GM18498 (cell line): ENCODE measurements around the gene PKIG.
A peak's percentile ranks its signal among the peaks of the same experiment; 100 is the strongest.

Source experiments
- ATAC-seq: cut with Tn5 transposase; IDR thresholded peaks from one replicate; pipeline ENCODE4 v1.9.1; 2021; ENCODE audit warnings: mild to moderate bottlenecking, moderate library complexity; ENCODE audit not compliant: unreplicated experiment

Gene PKIG

DNA sequence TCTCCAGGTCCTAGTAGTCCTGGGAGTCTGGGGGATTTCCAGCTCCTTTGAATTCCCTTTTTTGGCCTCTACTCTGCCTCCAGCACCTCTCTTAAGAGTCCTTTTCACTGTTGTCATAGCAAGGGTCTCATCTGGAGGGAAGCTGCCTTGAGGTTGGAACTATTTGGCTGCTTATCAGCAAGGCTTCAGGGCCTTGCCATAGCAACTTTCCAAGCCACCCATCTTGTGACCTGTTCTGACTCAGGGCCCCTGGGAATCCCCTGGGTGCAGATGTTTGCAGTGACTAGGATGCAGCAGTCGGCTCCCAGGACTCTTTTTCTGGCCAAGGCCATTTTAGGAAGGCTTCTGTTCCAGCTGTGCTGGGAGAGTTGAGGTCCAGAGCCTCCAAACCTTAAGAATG, 12.4 kb downstream of the PKIG start:
- ATAC-seq, result no peak

- no peak for ATAC-seq
These were observed 13.6 kb downstream of the PKIG start for GRCh38 chr20:44596010-44596409.

DNA sequence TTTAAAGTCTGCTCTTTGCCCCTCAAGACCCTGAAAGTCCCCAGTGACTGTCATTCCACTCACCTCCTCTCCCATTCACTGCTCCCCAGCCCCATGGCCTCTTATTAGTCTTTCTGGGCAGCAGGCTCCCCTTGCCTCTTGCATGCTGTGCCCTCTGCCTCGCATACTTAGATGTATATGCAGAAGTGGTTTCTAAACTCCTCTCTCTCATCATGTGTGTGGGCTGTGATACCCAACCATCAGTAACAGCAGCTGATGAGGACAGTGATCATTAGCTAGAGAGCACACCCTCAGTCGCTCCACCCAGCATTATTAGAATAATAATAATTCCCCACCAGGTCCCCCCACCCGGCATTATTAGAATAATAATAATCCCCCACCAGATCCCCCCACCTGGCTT, 14.5 kb downstream of the PKIG start:
- ATAC-seq, result no peak

- ATAC-seq, result no peak
These were observed 15.1 kb downstream of the PKIG start for GRCh38 chr20:44597516-44597915.

DNA sequence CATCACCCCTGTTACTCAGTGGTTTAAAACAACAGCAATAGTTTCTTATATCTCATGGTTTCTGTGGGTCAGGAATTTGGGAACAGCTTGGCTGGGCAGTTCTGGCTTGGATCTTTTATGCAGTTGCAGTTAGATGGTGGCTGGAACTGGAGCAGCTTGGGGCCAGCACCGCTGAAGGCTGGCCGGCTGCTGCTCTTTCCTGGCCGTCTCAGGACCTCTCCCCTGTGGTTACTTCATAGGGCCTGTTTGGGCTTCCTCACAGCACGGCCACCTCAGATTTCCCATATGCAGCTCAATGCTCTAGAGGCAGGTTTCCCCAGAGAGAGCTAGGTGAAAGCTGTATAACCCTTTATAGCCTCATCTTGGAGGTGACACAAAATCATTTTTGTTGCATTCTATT, 15.6 kb downstream of the PKIG start:
- no peak for ATAC-seq

DNA sequence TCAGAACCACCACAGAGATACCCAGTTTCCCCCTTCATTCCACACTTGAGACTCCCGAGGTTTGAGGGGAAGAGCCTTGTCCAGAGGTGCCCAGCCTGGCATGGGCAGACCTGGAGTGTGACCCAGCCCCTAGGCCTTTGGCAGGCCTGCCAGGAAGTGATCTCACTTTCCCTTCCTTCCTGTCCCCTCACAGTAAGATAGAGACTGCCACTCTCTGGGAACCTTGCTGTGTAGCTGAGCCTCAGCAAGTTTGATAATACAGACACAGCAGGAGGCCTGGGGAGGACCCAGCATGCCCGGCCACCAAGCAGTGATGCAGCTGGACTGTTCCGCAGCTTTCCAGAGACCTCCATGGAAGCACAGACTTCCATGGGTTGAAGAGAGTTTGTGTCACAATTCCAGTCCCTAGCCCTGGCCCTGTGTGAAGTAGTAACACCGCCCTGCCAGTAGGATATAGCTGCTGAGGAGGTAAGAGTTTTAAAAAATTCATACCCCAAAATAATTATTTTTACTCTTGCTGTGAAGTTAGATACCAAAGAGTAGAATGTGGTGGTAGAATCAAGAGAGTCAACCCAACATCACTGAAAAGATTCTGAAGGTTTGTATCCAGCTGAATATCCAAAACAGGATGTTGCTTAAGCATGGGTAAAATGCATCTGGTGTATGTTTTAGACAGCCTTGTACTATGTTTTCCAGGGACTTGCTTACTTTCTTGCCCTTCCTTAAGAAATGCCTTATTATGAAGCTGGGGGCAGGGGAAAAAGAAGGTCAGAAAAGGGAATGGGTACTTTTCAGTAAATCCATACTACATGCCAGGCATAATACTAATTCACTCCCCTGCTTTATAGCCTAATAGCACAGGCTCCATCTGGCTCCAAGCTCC, 16.3 kb downstream of the PKIG start:
- no peak for ATAC-seq

DNA sequence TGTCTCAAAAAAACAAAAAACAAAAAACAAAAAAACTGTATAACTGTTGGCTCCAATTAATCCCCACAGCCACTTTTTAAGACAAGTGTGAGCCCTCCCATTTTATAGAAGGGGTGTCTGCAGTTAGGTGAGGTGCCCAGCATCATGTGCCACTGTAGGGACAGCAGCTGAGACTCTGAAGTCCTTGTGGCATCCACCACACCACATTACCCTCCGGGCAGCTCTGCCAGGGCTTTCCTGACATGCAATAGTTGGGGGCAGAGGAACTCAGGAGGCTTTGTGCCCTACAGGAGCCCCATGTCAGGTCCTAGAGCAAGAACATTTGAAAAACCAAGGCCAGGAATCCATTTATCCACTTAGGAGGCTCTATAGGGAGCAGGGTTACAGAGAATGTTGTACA, 17.3 kb downstream of the PKIG start:
- ATAC-seq, result no peak

DNA sequence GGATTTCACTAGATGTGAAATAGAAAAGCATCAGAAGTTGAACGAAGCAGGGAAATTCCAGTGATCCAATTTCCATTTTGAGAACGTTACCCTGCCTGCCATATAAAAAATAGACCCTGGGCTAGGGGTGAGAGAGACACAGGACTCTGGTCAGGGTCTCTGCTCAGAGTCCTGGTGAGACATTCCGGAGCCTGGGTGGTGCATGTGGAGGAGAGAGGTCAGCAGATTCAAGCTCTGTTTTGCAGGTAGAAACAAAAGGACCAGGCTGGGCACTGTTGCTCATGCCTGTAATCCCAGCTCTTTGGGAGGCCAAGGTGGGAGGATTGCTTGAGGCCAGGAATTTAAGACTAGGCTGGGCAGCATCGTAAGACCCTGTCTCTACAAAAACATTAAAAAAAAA, 17.9 kb downstream of the PKIG start:
- ATAC-seq, result no peak

- ATAC-seq, result no peak
These were observed 18.4 kb downstream of the PKIG start for GRCh38 chr20:44600758-44601201.

DNA sequence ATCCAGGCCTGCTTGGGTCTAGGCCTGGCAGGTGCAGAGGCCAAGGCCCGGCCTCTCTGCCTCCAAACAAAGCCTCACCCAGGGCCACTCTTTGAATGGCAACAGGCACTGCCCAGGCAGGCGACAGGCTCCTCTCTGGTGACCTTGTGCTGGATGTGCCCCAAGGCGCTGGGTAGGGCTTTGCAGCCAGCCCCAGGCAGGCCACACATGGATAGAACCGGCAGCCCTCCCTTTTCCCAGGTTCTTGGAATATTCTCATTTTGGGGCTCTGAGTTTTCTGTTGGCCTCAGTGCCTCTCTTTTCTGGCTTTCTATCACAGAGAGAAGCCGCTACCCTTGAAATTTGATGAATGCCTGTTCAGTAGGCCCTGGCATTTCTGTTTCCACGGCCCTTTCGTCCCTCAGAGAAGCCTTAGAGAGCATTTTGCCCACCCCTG, 18.9 kb downstream of the PKIG start:
- ATAC-seq, result no peak

- no peak for ATAC-seq
These were observed 19.4 kb downstream of the PKIG start for GRCh38 chr20:44601801-44602204.

DNA sequence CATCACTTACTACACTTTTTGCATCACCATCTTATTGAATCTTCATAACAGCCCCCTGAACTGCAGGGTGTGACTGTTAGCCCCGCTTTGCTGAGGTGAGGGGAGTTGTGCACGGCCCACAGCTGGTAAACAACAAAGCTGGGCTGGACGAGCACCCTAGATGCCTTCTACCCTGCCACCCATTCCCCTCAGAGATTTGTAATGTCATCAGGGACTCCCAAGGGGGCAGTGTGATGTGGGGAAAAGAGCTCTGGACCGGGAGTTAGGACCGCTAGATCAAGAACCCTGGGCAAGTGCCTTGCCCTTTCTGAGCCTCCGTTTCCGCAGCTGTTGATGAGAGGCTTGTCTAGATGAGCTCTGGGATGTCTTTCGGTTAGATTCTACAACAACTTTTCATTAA, 20.9 kb downstream of the PKIG start:
- no peak for ATAC-seq

DNA sequence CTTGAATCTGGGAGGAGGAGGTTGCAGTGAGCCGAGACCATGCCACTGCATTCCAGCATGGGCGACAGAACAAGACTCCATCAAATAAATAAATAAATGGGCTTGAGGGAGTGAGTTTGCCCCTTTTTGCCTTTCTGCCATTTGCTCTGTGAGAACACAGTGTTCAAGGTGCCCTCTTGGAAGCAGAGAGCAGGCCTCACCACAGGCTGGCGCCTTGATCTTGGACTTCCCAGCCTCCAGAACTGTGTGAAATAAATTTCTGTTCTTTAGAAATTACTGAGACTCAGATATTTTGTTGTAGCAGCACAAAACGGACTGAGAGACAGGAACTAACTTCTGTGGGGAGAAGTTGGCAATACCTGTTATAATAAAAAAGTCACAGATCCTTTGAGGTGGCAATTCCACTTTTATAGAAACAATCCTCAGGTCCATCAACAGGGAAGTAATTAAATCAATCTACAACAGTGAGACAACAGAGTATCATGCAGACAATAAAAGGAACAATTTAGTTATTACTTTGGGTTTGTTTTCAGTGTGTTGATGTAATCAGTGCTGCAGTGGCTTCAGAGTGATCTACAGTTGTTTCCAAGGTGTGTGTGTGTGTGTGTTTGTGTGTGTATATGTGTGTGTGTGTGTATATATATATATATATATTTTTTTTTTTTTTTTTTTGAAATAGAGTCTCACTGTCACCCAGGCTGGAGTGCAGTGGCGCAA, 24.5 kb downstream of the PKIG start:
- no peak for ATAC-seq

GRCh38 chr20:44609006-44609515, 26.7 kb downstream of the PKIG start:
- ATAC-seq, result no peak

- peak; percentile 85 for ATAC-seq
These were observed 27.3 kb downstream of the PKIG start for GRCh38 chr20:44609516-44610312.

GRCh38 chr20:44610313-44610962, 28.1 kb downstream of the PKIG start:
- no peak for ATAC-seq

DNA sequence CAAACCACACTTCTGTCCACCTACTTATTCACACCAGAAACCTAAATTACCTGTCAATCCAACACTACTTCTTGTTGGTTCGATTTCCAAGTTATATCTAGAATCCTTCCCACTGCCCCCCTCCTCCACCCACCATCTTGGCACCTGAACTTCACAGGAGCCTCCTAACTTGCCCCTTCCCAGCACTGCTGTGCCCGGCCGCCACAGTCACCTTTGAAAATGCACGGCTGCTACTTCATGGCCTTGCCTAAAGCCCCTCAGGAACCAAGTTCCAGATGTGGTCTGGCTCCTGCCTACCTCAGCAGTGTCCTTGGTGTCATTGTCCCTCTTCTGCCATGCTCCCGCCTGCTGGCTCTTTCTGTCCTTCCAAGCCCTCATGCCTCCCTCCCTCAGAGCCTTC, 31.2 kb downstream of the PKIG start:
- no peak for ATAC-seq

DNA sequence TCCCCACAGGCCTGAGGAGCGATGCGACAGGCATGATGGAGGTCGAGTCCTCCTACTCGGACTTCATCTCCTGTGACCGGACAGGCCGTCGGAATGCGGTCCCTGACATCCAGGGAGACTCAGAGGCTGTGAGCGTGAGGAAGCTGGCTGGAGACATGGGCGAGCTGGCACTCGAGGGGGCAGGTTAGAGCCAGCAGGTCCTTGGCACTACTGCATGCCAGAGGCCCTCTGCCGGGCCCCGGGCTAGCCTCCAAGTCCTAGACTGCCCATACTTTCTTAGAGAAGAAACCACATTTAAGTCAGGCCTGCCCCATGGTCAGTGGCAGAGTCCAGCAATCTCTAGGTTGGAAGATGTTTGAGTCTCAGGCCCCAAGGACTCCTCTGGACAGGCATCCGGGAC, 32.1 kb downstream of the PKIG start:
- no peak for ATAC-seq

- ATAC-seq, result no peak
These were observed 32.9 kb downstream of the PKIG start for GRCh38 chr20:44615169-44615791.
